A673 (cell line): Measurements from ENCODE around the gene TESK2. TPM values are rescaled to one million over a fixed set of nuclear protein-coding genes. Genes with fewer than 3 reads are reported as not detected.

ENCODE experiments used
- BruUV-seq: library from RNA; stranded (reverse); fragments of 400-500 nt; replicated peaks from 2 replicates; lab custom pipeline; 2021; lab: Mats Ljungman, UMichigan
- CTCF ChIA-PET: fragments of 300-600 bp; sonication (Branson Sonifier 250); formaldehyde crosslinking; loops from one replicate; lab custom pipeline; 2022; ENCODE audit warnings: antibody characterized with exemption; lab: Charles Lee
- POLR2A ChIA-PET: fragments of 300-600 bp; sonication (Branson Sonifier 250); formaldehyde crosslinking; loops from one replicate; lab custom pipeline; 2022; ENCODE audit warnings: antibody characterized with exemption; ENCODE audit not compliant: low non-redundant PET; lab: Charles Lee
- DNase-seq: peaks from one replicate; pipeline ENCODE4 v3.0.0-alpha.2; 2015; ENCODE audit warnings: low spot score
- H3K27ac ChIP-seq: fragments of 200-600 bp; sonication (generic); 2 replicates; pipeline ENCODE4 v1.5.1; 2016; ENCODE audit warnings: mixed run types, low read depth, mild to moderate bottlenecking, mixed read lengths, antibody characterized with exemption, low read length; ENCODE audit not compliant: poor library complexity, severe bottlenecking
- H3K27me3 ChIP-seq: fragments of 200-600 bp; sonication (generic); replicated peaks from 2 replicates; pipeline ENCODE4 v1.6.1; 2017; ENCODE audit warnings: mixed run types, low read depth, mild to moderate bottlenecking, mixed read lengths, antibody characterized with exemption, low read length; ENCODE audit not compliant: insufficient read depth, poor library complexity
- H3K36me3 ChIP-seq: fragments of 200-600 bp; sonication (generic); 2 replicates; pipeline ENCODE4 v1.6.1; 2016; ENCODE audit warnings: mixed run types, mild to moderate bottlenecking, mixed read lengths, antibody characterized with exemption, low read length; ENCODE audit not compliant: insufficient read depth, poor library complexity, severe bottlenecking
- H3K4me1 ChIP-seq: fragments of 200-600 bp; sonication (generic); 2 replicates; pipeline ENCODE4 v1.6.1; 2017; ENCODE audit warnings: mixed run types, mild to moderate bottlenecking, mixed read lengths, antibody characterized with exemption, low read length; ENCODE audit not compliant: insufficient read depth, poor library complexity, severe bottlenecking
- H3K4me3 ChIP-seq: fragments of 200-600 bp; sonication (generic); 2 replicates; pipeline ENCODE4 v1.5.1; 2016; ENCODE audit warnings: low read depth, mixed run types, mild to moderate bottlenecking, mixed read lengths, low read length; ENCODE audit not compliant: poor library complexity, severe bottlenecking
- H3K9me3 ChIP-seq: fragments of 200-600 bp; sonication (generic); 2 replicates; pipeline ENCODE4 v1.6.1; 2016; ENCODE audit warnings: mixed run types, low read depth, mild to moderate bottlenecking, mixed read lengths, antibody characterized with exemption, low read length; ENCODE audit not compliant: poor library complexity, severe bottlenecking
- CTCF ChIP-seq: fragments of 300-800, 200-600 bp; sonication (generic); conservative IDR thresholded peaks from 2 replicates; pipeline ENCODE4 v1.5.1; 2017; ENCODE audit warnings: low read depth, mild to moderate bottlenecking, antibody characterized with exemption, low read length, moderate library complexity, mixed read lengths
- EZH2 ChIP-seq: fragments of 200-600 bp; sonication (generic); IDR thresholded peaks from 2 replicates; pipeline ENCODE4 v1.6.1; 2017; ENCODE audit warnings: borderline replicate concordance, low read depth, mild to moderate bottlenecking, mixed read lengths, antibody characterized with exemption, low read length; ENCODE audit not compliant: poor library complexity, severe bottlenecking
- intact Hi-C: fragments of 100-400 bp; cut with micrococcal nuclease; formaldehyde crosslinking; loops from one replicate; pipeline ENCODE4 v1.10.0; 2022; ENCODE audit not compliant: unreplicated experiment
- total RNA-seq: library from RNA; stranded (reverse); gene quantifications from 2 replicates; pipeline ENCODE4 v1.2.3, GENCODE V29; 2021

TESK2 gene
- total RNA-seq, 1 experiment from 2014 or later, result 0.75 TPM

- intact Hi-C loops, result no loop called here
- POLR2A ChIA-PET, result no interaction called here
- Histone ChIP-seq H3K27ac (no peak overlapping the region), H3K4me1 (no peaks in the 10 kb centered on the region), H3K36me3 (no peaks in the 10 kb centered on the region), H3K27me3 (no peaks in the 10 kb centered on the region), H3K4me3 (no peak overlapping the region), H3K9me3 (no peaks in the 10 kb centered on the region)
- CTCF ChIA-PET, result no interaction called here
- no peak for TF ChIP-seq EZH2
- no peak for TF ChIP-seq CTCF
- no peak for DNase-seq
- no TSS peak for BruUV-seq
Observed at GRCh38 chr1:45401524-45401923, 89.4 kb downstream of the TESK2 start.

- Histone ChIP-seq H3K27ac (no peak overlapping the region), H3K36me3 (no peaks in the 10 kb centered on the region), H3K4me3 (no peak overlapping the region), H3K9me3 (no peaks in the 10 kb centered on the region), H3K4me1 (no peaks in the 10 kb centered on the region), H3K27me3 (no peaks in the 10 kb centered on the region)
- BruUV-seq, result no TSS peak
- intact Hi-C loops, result no loop called here
- no peak for TF ChIP-seq EZH2
- no peak for TF ChIP-seq CTCF
- POLR2A ChIA-PET, result no interaction called here
- CTCF ChIA-PET, result no interaction called here
- no peak for DNase-seq
Observed at GRCh38 chr1:45400049-45400448, 90.9 kb downstream of the TESK2 start.

GRCh38 chr1:45397285-45397684, 93.7 kb downstream of the TESK2 start:
- CTCF ChIA-PET, result no interaction called here

More at GRCh38 chr1:45397285-45397684, 93.7 kb downstream of the TESK2 start:
- TF ChIP-seq EZH2, result no peak
- no peak for TF ChIP-seq CTCF
- Histone ChIP-seq H3K9me3 (no peaks in the 10 kb centered on the region), H3K4me1 (no peaks in the 10 kb centered on the region), H3K27ac (no peak overlapping the region), H3K4me3 (no peak overlapping the region), H3K36me3 (no peaks in the 10 kb centered on the region), H3K27me3 (no peaks in the 10 kb centered on the region)
- intact Hi-C loops, result no loop called here
- BruUV-seq, result no TSS peak
- POLR2A ChIA-PET, result no interaction called here
- DNase-seq, result no peak
